HG03558 (cell line): ENCODE results near the gene RAB10.
"Not testable (repeated sequence)": the region's sequence is repeated elsewhere in the genome, so short reads cannot be mapped to it uniquely, and the experiment has no call there.

Experiments used
- ATAC-seq: cut with Tn5 transposase; IDR thresholded peaks from one replicate; pipeline ENCODE4 v1.9.1; 2021; ENCODE audit warnings: moderate number of reproducible peaks; ENCODE audit not compliant: unreplicated experiment; ENCODE audit errors: extremely low read depth

Gene RAB10

DNA sequence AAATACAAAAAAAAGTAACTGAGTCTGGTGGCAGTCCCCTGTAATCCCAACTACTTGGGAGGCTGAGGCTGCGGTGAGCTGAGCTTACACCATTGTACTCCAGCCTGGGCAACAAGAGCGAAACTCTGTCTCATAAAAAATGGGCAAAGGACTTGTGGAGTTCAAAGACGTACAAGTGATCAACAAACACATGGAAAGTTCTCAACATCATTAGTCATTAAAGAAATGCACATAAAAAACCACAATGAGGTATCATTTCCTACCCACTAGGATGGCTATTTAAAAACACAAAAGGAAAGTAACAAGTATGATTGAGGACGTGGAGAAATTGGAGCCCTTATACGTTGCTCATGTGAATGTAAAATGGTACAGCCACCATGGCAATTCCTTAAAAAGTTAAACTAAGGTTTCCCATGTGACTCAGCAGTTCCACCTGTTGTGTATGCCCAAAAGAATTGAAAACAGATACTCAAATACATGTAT, 52.3 kb downstream of the RAB10 start:
- no peak for ATAC-seq

DNA sequence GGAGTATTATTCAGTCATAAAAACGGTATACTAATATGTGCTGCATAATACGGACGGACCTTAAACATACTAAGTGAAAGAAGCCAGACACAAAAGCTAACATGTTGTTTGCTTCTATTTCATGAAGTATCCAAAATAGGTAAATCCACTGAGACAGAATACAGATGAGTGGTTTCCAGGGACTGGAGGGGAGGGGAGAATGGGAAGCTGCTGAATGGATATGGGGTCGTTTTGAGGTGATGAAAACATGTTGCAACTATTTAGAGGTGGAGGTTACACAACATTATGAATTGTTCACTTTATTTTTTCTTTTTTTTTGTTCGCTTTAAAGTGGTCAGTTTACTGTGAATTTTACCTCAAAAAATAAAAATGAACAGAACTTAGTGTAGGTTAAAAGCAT, 52.9 kb downstream of the RAB10 start:
- ATAC-seq = no peak

DNA sequence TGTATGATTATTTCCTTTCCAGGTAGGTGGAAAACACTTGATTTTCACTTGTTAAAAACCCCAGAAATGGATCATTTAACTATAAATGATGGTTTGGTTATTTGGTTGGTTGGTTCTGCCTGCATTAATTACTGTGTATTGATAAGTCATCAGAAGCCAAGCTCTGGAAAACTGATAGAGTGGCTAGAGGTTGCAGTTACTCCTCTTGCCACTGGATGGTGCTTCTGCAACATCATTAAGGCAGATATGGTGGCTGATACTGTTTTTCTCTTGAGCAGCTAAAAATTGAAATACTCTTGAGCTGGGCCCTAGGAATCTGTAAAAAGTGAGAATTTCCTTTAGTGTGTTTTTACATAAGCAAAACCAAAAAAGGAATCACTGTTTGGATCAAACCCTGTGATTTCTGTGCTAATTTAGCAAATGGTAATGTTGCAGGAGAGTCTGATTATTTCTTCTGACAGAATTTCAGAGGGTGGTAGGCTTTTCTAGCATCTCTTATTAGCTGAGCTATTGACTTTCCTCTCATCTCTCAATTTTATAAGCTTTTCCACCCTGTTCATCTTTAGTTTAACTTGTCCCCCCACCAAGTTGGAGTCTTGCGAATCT, 54.3 kb downstream of the RAB10 start:
- ATAC-seq = no peak

DNA sequence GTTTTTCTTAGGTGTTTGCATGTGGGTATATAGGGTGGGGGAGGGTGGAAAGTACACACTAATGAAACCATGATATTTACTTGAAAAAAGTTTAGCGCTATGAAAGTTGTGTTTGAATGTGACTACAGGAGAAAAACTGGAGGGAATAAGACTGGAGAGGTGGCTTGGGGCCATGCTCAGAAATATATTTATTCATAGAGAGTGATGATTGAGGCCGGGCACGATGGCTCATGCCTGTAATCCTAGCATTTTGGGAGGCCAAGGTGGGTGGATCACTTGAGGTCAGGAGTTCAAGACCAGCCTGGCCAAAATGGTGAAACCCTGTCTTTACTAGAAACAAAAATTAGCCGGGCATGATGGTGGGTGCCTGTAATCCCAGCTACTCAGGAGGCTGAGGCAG, 55.0 kb downstream of the RAB10 start:
- not testable (repeated sequence) for ATAC-seq

DNA sequence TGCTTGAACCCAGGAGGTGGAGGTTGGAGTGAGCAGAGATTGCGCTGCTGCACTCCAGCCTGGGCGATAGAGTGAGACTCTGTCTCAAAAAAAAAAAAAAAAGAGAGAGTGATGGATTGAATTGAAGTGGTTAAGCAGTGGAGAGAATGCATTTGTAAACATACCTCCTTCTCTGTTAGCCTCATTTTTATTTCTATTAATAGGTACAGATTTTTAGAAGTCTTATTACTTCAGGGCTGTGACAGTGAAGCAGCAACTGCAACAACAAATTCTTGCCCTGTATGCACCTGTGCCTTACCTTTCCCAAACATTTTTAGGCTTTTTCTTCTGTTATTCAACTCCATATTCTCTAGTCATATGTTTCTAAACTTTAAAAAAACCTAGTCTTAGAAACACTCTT, 55.5 kb downstream of the RAB10 start:
- ATAC-seq = no peak

DNA sequence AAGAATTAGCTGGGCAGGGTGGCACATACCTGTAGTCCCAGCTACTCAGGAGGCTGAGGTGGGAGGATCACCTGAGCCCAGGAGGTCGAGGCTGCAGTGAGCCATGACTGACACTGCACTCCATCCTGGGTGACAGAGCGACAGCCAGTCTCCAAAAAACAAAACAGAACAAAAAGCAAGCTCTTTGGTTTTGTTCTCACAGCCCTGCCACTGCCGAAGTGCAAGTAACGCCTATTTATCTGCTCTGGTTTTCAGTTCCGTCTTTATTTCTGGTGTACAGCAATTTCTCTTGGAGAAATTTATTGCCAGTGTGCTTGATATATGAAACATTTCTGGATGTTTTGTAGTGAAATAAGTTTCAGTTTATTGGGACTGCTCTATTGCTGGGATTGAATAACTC, 61.9 kb downstream of the RAB10 start:
- ATAC-seq = no peak

DNA sequence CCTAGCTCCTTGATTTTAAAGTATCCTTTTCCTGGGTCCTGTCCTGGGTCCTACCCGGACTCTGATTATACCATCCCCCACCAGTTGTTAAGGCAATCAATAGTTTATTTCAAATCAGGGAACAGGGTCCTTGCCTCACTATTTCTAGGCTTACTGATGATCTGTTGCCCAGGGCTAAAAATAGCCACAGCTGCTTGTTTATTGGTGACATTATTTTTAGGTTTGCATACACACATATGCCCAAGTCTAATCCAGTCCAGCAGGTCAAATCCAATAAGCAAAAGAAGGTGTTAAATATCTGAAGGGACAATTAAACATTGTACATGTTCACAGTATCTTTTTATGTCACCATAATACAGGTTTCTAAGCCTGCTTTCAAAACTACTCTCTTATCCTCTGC, 66.0 kb downstream of the RAB10 start:
- ATAC-seq = no peak

DNA sequence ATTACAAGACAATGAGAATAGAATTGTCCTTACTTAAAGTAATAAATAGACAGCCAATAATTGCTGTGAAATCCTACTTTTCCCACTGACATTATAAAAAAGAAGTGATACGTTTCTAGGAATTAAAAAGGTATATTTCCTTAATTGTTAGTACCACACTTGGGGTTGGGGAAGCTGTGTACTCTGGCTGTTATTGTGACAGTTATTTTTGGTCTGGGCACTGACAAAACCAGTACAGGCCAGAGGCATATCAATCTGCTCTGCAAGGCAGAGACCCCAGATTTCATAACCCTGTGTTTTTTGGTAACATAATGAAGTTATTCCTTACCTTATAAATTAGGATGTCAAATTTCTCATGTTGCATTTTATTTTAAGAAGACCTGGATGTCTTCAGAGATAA, 66.5 kb downstream of the RAB10 start:
- ATAC-seq = no peak

DNA sequence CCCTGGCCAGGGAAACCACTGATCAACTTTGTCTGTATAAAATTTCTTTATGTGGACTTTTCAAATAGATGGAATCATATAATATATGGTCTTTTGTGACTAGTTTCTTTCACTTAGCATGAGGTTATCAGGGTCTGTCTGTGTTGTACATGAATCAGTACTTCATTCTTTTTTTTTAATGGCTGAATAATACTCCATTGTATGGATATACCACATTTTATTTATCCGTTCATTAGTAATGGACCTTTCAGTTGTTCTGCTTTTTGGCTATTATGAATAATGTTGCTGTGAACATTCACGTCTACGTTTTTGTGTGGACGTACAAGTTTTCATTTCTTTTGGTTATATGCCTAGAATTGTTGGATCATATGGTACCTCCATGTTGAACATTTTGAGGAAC, 69.9 kb downstream of the RAB10 start:
- ATAC-seq = no peak

DNA sequence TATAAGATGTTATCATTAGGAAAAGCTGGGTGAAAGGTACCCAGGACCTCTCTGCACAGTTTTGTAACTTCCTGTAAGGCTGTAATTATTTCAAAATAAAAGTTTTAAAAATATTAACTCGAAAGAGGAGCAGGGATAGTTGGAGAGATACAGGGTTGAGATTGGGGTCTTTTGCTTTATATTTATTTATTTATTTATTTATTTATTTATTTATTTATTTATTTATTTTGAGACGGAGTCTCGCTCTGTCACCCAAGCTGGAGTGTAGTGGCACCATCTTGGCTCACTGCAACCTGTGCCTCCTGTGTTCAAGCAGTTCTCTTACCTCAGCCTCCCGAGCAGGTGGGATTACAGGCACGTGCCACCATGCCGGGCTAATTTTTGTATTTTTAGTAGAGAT, 74.8 kb downstream of the RAB10 start:
- not testable (repeated sequence) for ATAC-seq

DNA sequence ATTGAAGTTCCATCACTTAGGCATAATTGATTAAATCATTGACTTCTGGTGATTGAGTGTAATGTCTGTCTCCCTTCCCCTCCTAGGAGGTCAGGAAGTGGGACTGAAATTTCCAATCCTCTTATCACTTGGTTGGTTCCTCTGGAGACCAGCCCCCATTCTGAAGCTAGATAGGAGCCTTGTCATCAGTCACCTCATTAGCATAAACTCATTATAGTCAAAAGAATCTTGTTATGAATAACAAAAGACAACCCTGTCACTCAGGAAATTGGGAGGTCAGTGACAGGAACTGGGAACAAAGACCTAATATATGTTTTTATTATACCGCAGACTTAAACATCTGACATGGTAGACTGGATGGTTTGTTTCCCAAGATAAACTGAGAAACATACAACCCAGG, 78.3 kb downstream of the RAB10 start:
- ATAC-seq = no peak

DNA sequence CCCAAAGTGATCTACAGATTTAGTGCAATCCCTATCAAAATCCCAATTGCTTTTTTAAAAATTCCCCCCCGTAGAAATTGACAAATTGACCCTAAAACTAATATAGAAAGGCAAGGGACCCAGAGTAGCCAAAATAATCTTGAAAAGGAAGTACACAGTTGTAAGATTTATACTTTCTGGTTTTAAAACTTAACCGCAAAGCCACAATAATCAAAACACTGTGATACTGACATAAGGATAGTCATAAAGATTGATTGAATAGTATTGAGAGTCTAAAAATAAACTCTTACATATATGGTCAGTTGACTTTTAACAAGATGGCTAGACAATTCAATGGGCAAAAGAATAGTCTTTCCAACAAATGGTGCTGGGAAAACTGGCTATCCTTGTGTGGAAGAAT, 80.3 kb downstream of the RAB10 start:
- ATAC-seq = no peak

DNA sequence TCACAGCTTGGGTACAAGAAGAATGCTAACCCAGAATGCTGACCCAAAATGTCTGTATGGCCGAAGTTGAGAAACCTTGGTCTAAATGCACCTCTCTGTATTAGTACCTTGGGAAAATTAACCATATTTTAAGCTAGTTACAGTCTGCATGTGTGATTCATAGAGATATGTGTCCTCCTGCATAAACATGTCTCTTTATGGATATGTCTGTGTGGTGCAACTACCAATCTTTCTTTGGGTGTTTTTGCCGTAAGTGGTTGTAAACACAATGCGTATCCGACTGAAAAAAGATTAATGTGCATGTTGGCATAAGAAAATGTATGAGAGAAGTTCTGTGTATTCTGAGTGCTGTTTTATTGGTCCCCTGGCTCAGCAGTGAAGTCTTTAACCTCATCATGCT, 84.8 kb downstream of the RAB10 start:
- ATAC-seq = no peak

DNA sequence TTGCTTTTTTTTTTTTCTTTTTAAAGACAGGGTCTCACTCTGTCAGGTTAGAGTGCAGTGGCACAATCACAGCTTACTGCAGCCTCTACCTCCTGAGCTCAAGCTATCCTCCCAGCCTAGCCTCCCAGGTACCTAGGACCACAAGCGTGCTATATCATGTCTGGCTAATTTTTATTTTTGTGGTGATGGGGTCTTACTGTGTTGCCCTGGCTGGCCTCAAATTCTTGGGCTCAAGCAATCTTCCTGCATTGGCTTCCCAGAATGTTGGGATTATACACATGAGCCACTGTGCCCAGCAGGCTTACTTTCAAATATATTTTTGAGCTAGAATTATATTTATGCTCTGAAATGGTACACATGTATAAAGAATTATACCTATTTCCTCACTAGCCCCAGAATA, 85.6 kb downstream of the RAB10 start:
- ATAC-seq = no peak

DNA sequence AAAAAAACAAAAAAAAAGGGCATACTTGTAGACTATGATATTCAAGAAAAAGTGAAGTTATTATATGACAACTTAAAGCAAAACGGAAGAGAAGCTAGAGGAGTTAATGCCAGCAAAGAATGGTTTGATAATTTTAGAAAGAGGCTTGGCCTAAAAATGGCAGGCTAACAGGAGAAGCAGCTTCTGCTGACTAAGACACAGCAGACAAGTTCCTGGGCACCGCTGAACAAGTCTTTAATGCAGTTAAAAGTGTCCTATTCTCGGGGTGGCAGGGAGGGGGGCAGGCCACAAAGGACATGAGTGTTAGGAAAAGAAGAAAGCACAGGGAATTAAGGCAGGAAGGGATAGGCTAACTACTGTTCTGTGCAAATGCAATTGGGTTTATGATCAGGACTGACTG, 88.7 kb downstream of the RAB10 start:
- ATAC-seq = no peak

DNA sequence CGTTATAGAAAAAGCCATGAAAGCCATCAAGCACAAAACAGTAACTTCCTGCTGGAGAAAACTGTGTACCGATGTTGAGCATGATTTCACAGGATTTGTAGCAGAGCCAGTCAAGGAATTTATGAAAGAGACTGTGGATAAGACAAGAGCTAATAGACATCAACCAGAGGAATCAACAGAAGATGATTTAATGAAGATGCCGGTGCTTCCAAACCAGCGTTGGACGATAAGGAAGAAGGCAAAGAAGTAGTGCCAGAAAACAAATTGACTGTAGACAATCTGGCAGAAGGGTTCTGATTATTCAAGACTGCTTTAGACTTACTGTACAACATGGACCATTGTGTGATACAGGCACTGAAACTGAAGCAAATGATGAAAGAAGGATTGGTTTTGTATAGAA, 89.5 kb downstream of the RAB10 start:
- no peak for ATAC-seq

DNA sequence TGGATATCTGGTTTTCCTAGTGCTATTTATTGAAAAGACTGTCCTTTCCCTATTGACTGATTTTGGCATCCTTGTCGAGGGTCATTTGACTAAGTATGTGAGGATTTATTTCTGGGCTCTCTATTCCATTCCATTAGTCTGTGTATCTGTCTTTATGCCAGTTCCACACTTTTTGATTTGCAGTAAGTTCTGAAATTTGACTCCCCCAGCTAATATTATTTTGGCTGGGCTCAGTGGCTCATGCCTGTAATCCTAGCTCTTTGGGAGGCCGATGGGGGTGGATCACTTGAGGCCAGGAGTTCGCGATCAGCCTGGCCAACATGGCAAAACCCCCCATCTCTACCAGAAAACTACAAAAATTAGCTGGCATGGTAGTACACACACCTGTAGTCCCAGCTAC, 92.2 kb downstream of the RAB10 start:
- no peak for ATAC-seq

DNA sequence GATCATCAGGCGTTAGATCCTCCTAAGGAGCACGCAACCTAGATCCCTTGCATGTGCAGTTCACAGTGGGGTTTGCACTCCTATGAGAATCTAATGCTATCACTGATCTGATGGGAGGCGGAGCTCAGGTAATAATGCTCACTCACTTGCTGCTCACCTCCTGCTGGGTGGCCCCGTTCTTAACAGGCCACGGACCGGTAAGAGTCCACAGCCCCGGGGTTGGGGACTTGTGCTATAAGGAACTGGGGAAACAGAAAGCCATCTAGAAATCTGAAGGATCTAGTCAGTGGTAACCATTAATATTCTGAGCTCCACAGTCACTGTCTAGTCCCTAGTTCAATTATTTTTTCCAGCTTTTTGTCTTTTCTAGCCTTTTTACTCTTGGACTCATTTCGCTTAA, 94.3 kb downstream of the RAB10 start:
- no peak for ATAC-seq

DNA sequence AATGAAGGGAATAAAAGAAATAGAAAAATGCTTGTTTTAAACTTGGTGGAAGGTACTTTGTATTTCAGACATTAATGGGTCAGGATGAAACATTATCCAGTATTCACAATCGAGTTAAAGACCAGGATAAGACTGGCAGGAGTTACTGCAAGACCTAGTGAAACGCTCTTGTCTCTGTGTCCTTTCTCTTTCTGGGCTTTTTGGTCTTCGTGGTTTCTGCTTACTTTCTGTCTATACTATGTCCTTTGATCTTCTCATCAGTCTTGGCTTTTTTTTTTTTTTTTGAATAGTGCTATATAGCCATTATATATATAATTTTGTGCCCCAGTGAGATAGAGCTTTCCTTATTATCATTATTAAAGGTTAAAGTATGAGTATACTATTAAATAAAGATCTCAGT, 96.9 kb downstream of the RAB10 start:
- ATAC-seq = no peak

DNA sequence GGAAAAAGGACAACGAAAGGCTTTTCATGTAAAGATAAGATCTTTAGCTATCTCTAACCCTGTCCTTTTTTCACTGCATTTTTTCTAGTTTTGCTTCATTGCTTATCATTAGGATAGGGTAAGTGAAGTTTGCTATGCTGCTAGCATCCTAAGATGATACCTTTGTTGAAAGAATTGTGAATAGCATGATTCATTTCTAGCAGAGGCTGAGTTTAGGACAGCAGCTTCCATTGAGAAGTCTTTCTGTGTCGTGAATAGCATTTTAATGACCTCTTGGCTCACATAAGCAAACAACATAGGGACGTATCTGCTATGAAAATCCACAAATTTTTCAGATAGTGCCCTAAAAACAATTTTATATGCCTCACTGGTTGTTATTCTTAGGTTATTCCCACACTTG, 102.6 kb downstream of the RAB10 start:
- no peak for ATAC-seq

DNA sequence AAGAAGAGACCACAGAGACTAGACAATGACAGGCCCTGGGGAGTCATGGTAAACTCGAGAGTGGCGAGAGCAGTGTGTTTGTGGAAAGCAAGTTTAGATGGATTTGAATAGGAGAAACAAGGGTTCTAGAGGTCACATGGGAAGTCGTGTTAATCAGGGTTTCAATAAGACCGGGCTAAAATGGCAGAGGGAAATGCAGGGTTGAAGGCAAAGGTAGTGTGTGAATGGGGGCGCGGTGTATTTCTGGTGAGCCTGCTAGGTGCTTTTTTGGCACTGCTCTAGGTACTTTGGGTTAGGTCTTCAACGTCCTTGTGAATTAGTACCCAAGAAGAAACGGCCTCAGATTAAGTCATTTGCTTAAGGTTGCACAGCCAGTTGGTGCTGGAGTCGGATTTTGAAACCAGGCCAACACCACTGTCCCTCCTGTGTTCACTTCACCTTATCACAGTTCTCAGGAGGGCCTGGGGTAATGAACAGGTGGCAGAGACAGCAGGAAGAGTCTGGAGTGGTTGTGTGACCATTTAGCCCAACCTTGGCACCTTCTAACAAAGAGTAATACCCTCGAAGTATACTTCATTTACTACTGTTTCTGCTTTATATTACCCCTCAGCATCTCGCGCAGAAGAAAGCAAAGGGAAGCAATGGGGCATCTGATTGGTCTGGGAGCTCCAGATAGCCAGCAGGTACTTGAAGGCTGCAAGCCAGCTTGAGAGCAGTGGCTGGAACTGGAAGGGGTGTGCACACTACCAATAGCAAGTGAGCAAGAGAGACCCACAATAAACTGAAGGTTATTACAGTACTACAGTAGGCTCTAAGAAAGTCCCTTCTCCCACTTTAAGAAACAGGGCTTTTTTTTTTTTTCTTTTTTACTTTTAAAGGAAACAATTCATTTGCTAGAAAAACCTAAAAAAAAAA, 105.6 kb downstream of the RAB10 start:
- no peak for ATAC-seq
